Measurements from ENCODE around the gene ATP11A. TPM values are rescaled to one million over a fixed set of nuclear protein-coding genes. Genes with fewer than 3 reads are reported as not detected.

Gene ATP11A
- total and polyA plus RNA-seq, 2 experiments from 2014 or later: 4.9 to 5.0 TPM

- no peaks in the 10 kb centered on the region for H3K9me2 ChIP-seq (ENCODE audit: insufficient read depth)
- 40 to 43% methylated on average over 5 of the region's 5 CpGs for WGBS, 2 experiments (ENCODE audit: low coverage in 1 of 2, low lambda C conversion rate in 2 of 2, missing lambda C conversion rate in 2 of 2)
- H3K27ac ChIP-seq: no peak overlapping the region
- DNase-seq: no peak
- H3K9ac ChIP-seq: no peak overlapping the region
- no peaks in the 10 kb centered on the region for H3K36me3 ChIP-seq (ENCODE audit: low read depth)
- in situ Hi-C loops (cut with MboI): no loop called here
- TF ChIP-seq EZH2phosphoT487 (IDR thresholded peaks at IDR 0.05; ENCODE audit: insufficient read depth, low read depth) (no peak), EZH2 (IDR thresholded peaks at IDR 0.05; ENCODE audit: insufficient read depth, poor library complexity, severe bottlenecking) (no peak)
- H3K9me3 ChIP-seq (ENCODE audit: low read depth): no peaks in the 10 kb centered on the region
- H2AFZ ChIP-seq: no peak overlapping the region
- no peak overlapping the region for H3K4me2 ChIP-seq (ENCODE audit: unreplicated experiment)
- no peak overlapping the region for H3K4me3 ChIP-seq
- no peaks in the 10 kb centered on the region for H3K79me2 ChIP-seq (ENCODE audit: insufficient read depth)
- peaks cover 27% of the 10 kb centered on the region for H3K27me3 ChIP-seq (replicated peaks; ENCODE audit: insufficient read depth)
- H3F3A ChIP-seq (ENCODE audit: insufficient read depth): no peaks in the 10 kb centered on the region
- no peaks in the 10 kb centered on the region for H4K20me1 ChIP-seq (ENCODE audit: insufficient read depth)
- H3K4me1 ChIP-seq (ENCODE audit: insufficient read depth): no peaks in the 10 kb centered on the region
Observed at GRCh38 chr13:112908342-112908741, 218.5 kb downstream of the ATP11A start.

GRCh38 chr13:112910016-112910415 lies 220.2 kb downstream of the ATP11A start:
- Histone ChIP-seq H3F3A (ENCODE audit: insufficient read depth) (no peaks in the 10 kb centered on the region), H3K36me3 (ENCODE audit: low read depth) (no peaks in the 10 kb centered on the region), H3K4me3 (no peak overlapping the region), H3K27ac (no peak overlapping the region), H3K9ac (no peak overlapping the region), H3K4me2 (ENCODE audit: unreplicated experiment) (no peak overlapping the region), H3K9me2 (ENCODE audit: insufficient read depth) (no peaks in the 10 kb centered on the region), H3K4me1 (ENCODE audit: insufficient read depth) (no peaks in the 10 kb centered on the region), H3K79me2 (ENCODE audit: insufficient read depth) (no peaks in the 10 kb centered on the region), H3K27me3 (replicated peaks; ENCODE audit: insufficient read depth) (peaks cover 42% of the 10 kb centered on the region), H3K9me3 (ENCODE audit: low read depth) (no peaks in the 10 kb centered on the region), H2AFZ (no peak overlapping the region), H4K20me1 (ENCODE audit: insufficient read depth) (no peaks in the 10 kb centered on the region)
- in situ Hi-C loops (cut with MboI): no loop called here
- WGBS, 2 experiments (ENCODE audit: low coverage in 1 of 2, low lambda C conversion rate in 2 of 2, missing lambda C conversion rate in 2 of 2): 44% methylated on average over 4 of the region's 4 CpGs
- no peak for DNase-seq
- TF ChIP-seq EZH2 (IDR thresholded peaks at IDR 0.05; ENCODE audit: insufficient read depth, poor library complexity, severe bottlenecking): no peak
- TF ChIP-seq EZH2phosphoT487 (IDR thresholded peaks at IDR 0.05; ENCODE audit: insufficient read depth, low read depth): no peak

- H3K79me2 ChIP-seq (ENCODE audit: insufficient read depth): no peaks in the 10 kb centered on the region
- no peak overlapping the region for H2AFZ ChIP-seq
- H3F3A ChIP-seq (ENCODE audit: insufficient read depth): no peaks in the 10 kb centered on the region
- TF ChIP-seq EZH2 (IDR thresholded peaks at IDR 0.05; ENCODE audit: insufficient read depth, poor library complexity, severe bottlenecking) (no peak), EZH2phosphoT487 (IDR thresholded peaks at IDR 0.05; ENCODE audit: insufficient read depth, low read depth) (no peak)
- no peak for DNase-seq
- no peak overlapping the region for H3K9ac ChIP-seq
- H3K27me3 ChIP-seq (replicated peaks; ENCODE audit: insufficient read depth): peaks cover 43% of the 10 kb centered on the region
- H3K4me3 ChIP-seq: no peak overlapping the region
- no peaks in the 10 kb centered on the region for H3K4me1 ChIP-seq (ENCODE audit: insufficient read depth)
- no peak overlapping the region for H3K27ac ChIP-seq
- H3K4me2 ChIP-seq (ENCODE audit: unreplicated experiment): no peak overlapping the region
- no peaks in the 10 kb centered on the region for H3K9me3 ChIP-seq (ENCODE audit: low read depth)
- H3K36me3 ChIP-seq (ENCODE audit: low read depth): no peaks in the 10 kb centered on the region
- no peaks in the 10 kb centered on the region for H3K9me2 ChIP-seq (ENCODE audit: insufficient read depth)
- WGBS, 2 experiments (ENCODE audit: low coverage in 1 of 2, low lambda C conversion rate in 2 of 2, missing lambda C conversion rate in 2 of 2): 42 to 45% methylated on average over 17 to 26 of the region's 27 CpGs
- in situ Hi-C loops (cut with MboI): no loop called here
- H4K20me1 ChIP-seq (ENCODE audit: insufficient read depth): no peaks in the 10 kb centered on the region
Observed at GRCh38 chr13:112910616-112911280, 220.9 kb downstream of the ATP11A start.

- Histone ChIP-seq H3K4me3 (no peak overlapping the region), H3K79me2 (ENCODE audit: insufficient read depth) (no peaks in the 10 kb centered on the region), H3K27me3 (replicated peaks; ENCODE audit: insufficient read depth) (peaks cover 43% of the 10 kb centered on the region), H3K4me2 (ENCODE audit: unreplicated experiment) (no peak overlapping the region), H3K36me3 (ENCODE audit: low read depth) (no peaks in the 10 kb centered on the region), H2AFZ (no peak overlapping the region), H4K20me1 (ENCODE audit: insufficient read depth) (no peaks in the 10 kb centered on the region), H3K27ac (no peak overlapping the region), H3K9me2 (ENCODE audit: insufficient read depth) (no peaks in the 10 kb centered on the region), H3K9me3 (ENCODE audit: low read depth) (no peaks in the 10 kb centered on the region), H3K9ac (no peak overlapping the region), H3F3A (ENCODE audit: insufficient read depth) (no peaks in the 10 kb centered on the region), H3K4me1 (ENCODE audit: insufficient read depth) (no peaks in the 10 kb centered on the region)
- no peak for DNase-seq
- TF ChIP-seq EZH2 (IDR thresholded peaks at IDR 0.05; ENCODE audit: insufficient read depth, poor library complexity, severe bottlenecking): no peak
- TF ChIP-seq EZH2phosphoT487 (IDR thresholded peaks at IDR 0.05; ENCODE audit: insufficient read depth, low read depth): no peak
- in situ Hi-C loops (cut with MboI): no loop called here
- WGBS, 2 experiments (ENCODE audit: low coverage in 1 of 2, low lambda C conversion rate in 2 of 2, missing lambda C conversion rate in 2 of 2): 71 to 77% methylated on average over 17 to 24 of the region's 24 CpGs
Observed at GRCh38 chr13:112911285-112911701, 221.5 kb downstream of the ATP11A start.
